Large intestine (tissue), 3 donors: ENCODE results near the gene C10orf71. TPM values are rescaled to one million over a fixed set of nuclear protein-coding genes. Genes with fewer than 3 reads are reported as not detected.

Experiments used
- DNase-seq, 2 donors: peaks; one replicate each; pipeline versions ENCODE4 v3.0.0 to v3.0.0-alpha.2; 2013
- H3K27ac ChIP-seq: one replicate; pipeline ENCODE4 v1.5.1; 2013; ENCODE audit warnings: low read length
- H3K27me3 ChIP-seq: 2 replicates; pipeline ENCODE4 v1.6.1; 2013; ENCODE audit warnings: low read length; ENCODE audit not compliant: control insufficient read depth, insufficient read depth
- H3K36me3 ChIP-seq: 2 replicates; pipeline ENCODE4 v1.6.1; 2013; ENCODE audit warnings: low read length; ENCODE audit not compliant: control insufficient read depth, insufficient read depth
- H3K4me1 ChIP-seq: one replicate; pipeline ENCODE4 v1.6.1; 2013; ENCODE audit warnings: low read length; ENCODE audit not compliant: control insufficient read depth, insufficient read depth
- H3K4me3 ChIP-seq: one replicate; pipeline ENCODE4 v1.5.1; 2013; ENCODE audit warnings: low read length
- H3K9me3 ChIP-seq: one replicate; pipeline ENCODE4 v1.6.1; 2013; ENCODE audit warnings: mild to moderate bottlenecking, low read depth, low read length, moderate library complexity; ENCODE audit not compliant: control insufficient read depth
- WGBS: methylation state at CpG from one replicate; pipeline ENCODE4 v1.1.5; 2013; ENCODE audit warnings: low lambda C conversion rate; ENCODE audit not compliant: insufficient coverage; 5-methylcytosine and 5-hydroxymethylcytosine counted together
- polyA plus RNA-seq: library from polyadenylated mRNA; unstranded; fragments of 120-200 nt; gene quantifications from one replicate; pipeline ENCODE4 v1.2.1, GENCODE V29; 2013

C10orf71 gene
- polyA plus RNA-seq, 1 donor, result 0.01 TPM

DNA sequence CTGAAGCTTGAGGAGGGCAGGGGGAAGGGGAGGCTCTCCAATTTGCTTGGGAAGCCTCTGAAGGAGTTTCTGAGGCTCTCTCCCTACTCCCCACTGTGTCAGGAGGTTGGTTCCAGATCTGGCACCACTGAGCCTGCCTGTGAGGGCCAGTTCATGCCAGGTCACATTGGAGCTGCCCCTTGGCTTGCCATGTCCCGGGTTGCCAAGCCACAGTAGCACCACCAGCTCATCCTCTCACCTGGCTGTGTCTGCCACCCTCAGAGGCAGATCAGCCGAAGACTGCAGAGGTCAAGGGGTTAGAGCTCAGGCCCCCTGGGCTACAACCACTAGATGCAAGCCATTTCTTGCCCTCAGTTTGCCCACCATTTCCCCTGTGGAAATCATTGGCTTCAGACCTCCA lies 3.1 kb downstream of the C10orf71 start:
- Histone ChIP-seq H3K4me3 (no peak overlapping the region), H3K4me1 (no peaks in the 10 kb centered on the region), H3K36me3 (no peaks in the 10 kb centered on the region), H3K27ac (no peak overlapping the region), H3K9me3 (no peaks in the 10 kb centered on the region), H3K27me3 (peaks cover 27% of the 10 kb centered on the region)
- DNase-seq, result no peak
- WGBS, result no CpG with 5 or more reads among the region's 2 CpGs

DNA sequence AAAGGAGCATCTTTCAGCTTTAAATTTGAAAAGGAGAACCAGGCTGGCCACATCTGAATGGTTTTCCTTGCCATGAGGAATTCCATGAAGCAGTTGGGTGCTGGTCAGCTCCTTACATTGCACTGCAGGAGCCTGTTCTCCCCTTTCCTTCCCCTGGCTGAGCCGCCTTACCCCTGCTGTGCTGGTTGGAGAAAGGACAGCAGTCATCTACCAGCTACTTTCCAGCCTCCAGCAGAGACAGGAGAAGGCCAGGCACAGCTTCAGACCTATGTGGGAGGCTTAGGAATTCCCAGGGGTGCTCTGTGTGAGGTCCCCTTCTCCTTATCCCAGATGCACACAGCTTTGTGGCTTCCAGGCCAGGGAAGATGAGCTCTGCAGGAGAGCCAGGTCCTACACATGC lies 4.7 kb downstream of the C10orf71 start:
- H3K36me3 ChIP-seq, result no peaks in the 10 kb centered on the region
- H3K27me3 ChIP-seq, result peaks cover 14% of the 10 kb centered on the region
- H3K4me3 ChIP-seq, result no peak overlapping the region
- H3K4me1 ChIP-seq, result no peaks in the 10 kb centered on the region
- no CpG with 5 or more reads among the region's 1 CpG for WGBS
- H3K27ac ChIP-seq, result no peak overlapping the region
- no peak for DNase-seq
- no peaks in the 10 kb centered on the region for H3K9me3 ChIP-seq

DNA sequence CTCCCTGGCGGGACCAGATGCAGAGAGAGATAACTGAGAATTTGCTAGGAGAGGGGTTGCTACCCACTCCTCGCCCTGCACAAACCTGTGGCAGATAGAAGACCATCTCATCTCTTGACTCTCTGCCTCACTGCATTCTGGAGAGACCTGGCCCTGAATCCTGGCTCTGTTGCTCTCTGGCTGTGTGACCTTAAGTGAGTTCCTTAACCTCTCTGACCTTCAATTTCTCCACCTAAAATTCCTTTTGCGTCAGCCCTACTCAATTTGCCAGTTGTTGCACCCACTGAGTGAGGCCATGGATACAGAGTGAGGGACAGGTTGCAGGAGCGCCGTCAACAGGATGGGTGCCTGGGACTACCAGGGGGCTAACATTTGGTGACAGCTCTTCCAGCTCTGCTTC lies 5.2 kb downstream of the C10orf71 start:
- Histone ChIP-seq H3K4me1 (no peaks in the 10 kb centered on the region), H3K9me3 (no peaks in the 10 kb centered on the region), H3K27ac (no peak overlapping the region), H3K4me3 (no peak overlapping the region), H3K27me3 (peaks cover 11% of the 10 kb centered on the region), H3K36me3 (no peaks in the 10 kb centered on the region)
- no peak for DNase-seq
- WGBS, result no CpG with 5 or more reads among the region's 5 CpGs

DNA sequence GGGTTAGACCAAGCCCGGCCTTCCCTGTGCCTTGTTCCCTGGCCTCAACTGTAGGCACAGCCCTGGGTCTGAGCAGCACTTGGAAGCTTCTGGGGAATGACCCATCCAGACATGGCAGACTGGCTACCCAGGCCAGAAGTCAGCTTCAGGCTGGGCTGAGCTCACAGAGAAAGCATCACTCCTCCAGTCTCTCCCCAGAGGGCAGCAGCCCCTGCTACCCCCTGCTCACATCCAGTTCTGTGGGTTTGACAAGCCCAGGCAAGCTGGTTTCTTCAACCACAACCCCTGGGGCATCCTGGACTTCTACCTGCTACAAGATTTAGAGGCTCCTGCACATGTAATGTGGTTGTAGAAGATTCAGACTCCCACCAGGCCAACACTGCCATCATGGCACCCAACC lies 9.0 kb downstream of the C10orf71 start:
- Histone ChIP-seq H3K9me3 (no peaks in the 10 kb centered on the region), H3K4me1 (no peaks in the 10 kb centered on the region), H3K27me3 (peaks cover 6% of the 10 kb centered on the region), H3K4me3 (no peak overlapping the region), H3K27ac (no peak overlapping the region), H3K36me3 (no peaks in the 10 kb centered on the region)
- WGBS, result no CpG with 5 or more reads among the region's 1 CpG
- DNase-seq, result no peak

DNA sequence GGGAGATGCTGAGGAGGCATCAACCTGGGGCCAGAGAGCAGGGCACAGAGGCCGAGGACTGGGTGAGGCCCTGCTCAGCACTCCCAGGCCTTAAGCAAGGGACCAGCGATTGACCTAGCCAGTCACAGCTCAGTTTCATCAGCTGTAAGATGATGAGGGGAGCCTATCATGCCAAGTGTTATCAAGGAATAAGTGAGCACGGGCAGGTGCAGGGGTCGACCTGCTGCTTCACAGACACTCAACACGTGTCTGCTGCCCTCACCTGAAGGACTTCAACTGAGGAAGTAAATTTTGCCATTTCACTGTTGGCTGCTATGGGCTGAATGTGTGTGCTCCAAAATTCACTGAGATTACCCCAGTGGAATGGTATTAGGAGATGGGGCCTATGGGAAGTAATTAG lies 9.9 kb downstream of the C10orf71 start:
- Histone ChIP-seq H3K9me3 (no peaks in the 10 kb centered on the region), H3K4me1 (no peaks in the 10 kb centered on the region), H3K27ac (no peak overlapping the region), H3K4me3 (no peak overlapping the region), H3K36me3 (no peaks in the 10 kb centered on the region), H3K27me3 (peaks cover 6% of the 10 kb centered on the region)
- DNase-seq, result no peak
- no CpG with 5 or more reads among the region's 5 CpGs for WGBS

DNA sequence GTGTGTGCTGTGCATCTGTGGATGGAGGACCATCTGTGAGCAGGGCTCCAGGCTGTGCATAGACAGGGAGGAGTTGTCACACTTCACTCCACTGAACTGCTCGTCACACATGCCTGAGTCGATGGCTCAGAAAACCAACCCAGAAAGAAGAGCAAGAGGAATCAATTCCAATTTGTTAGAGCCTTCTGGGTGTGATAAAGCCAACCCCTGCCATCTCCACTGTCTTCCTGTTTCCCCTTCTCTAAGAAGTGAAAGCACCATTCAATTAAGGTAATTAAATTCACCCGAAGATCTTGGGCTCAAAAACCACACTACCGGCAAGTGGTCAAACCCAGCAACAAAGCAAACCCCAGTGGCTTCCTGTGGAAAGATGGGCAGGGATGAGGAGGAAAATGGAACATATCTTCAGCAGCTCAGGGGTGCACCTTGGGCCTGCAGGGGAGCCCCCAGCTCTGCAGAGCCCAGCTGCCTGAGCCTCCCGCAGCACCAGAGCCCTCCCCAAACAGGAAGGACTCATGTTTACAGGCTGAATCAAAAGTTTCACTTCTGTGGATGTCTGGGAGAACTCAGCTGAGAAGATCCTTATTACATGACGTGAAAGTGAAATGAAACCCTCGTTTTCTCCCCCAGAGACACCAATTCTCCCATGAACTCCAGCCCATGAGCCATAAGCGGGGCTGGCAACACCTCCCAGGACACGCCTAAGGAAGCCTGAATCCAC lies 10.9 kb downstream of the C10orf71 start:
- no peaks in the 10 kb centered on the region for H3K9me3 ChIP-seq
- WGBS, result no CpG with 5 or more reads among the region's 9 CpGs
- H3K36me3 ChIP-seq, result no peaks in the 10 kb centered on the region
- no peak for DNase-seq
- peaks cover 2% of the 10 kb centered on the region for H3K27me3 ChIP-seq
- no peak overlapping the region for H3K4me3 ChIP-seq
- no peaks in the 10 kb centered on the region for H3K4me1 ChIP-seq
- no peak overlapping the region for H3K27ac ChIP-seq

DNA sequence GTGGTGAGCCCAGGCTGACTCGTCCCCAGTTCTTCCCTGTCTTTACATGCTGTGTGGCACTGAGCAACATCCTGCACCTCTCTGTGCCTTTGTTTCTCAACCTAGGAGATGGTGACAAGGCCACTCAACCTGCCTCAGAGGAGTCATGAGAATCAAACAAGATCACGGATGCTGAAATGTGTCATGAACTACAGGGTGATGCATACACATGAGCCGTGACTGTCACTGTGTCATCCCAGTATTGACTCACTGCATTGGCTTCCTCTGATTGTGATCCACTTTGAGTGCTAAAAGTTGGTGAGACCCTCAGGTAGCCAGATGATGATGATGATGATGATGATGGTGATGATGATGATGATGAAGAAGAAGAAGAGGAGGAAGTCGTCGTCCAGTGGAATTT lies 11.5 kb downstream of the C10orf71 start:
- Histone ChIP-seq H3K36me3 (no peaks in the 10 kb centered on the region), H3K27ac (no peak overlapping the region), H3K4me1 (no peaks in the 10 kb centered on the region), H3K9me3 (no peaks in the 10 kb centered on the region), H3K4me3 (no peak overlapping the region), H3K27me3 (no peaks in the 10 kb centered on the region)
- DNase-seq, result no peak
- 100% methylated on average over 2 of the region's 5 CpGs for WGBS

DNA sequence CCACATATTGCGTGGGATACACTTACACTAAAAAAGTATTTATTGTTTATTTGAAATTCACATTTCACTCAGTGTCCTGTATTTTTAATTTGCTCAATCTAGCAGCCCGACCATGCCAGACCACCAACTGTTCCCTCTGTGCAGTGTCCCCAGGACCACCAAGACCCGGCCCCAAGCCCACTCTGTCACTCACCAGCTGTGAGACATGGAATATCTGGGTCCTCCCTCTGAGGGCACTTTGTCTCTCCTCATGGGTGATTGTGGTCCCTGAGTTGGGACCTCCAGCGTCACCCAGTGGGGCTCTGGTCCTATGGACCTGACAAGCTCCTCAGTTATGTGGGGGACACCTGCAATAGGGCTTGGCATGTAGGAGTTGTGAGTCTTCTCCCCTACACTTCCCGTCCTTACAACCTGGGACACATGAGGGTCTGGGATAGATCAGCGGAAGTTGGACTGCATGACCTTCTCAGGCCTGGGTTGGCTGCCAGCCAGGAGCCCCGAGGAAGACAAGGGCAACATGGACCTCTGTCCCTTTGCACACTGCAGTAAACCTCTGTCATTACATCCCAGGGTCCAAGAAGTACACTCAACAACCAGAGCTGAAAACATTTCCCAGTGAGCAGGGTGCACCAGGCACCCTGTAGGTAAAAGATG lies 12.1 kb downstream of the C10orf71 start:
- no peaks in the 10 kb centered on the region for H3K27me3 ChIP-seq
- no peaks in the 10 kb centered on the region for H3K4me1 ChIP-seq
- H3K27ac ChIP-seq, result no peak overlapping the region
- no peaks in the 10 kb centered on the region for H3K36me3 ChIP-seq
- 20% methylated on average over 1 of the region's 7 CpGs for WGBS
- H3K4me3 ChIP-seq, result no peak overlapping the region
- no peaks in the 10 kb centered on the region for H3K9me3 ChIP-seq
- DNase-seq, result no peak

DNA sequence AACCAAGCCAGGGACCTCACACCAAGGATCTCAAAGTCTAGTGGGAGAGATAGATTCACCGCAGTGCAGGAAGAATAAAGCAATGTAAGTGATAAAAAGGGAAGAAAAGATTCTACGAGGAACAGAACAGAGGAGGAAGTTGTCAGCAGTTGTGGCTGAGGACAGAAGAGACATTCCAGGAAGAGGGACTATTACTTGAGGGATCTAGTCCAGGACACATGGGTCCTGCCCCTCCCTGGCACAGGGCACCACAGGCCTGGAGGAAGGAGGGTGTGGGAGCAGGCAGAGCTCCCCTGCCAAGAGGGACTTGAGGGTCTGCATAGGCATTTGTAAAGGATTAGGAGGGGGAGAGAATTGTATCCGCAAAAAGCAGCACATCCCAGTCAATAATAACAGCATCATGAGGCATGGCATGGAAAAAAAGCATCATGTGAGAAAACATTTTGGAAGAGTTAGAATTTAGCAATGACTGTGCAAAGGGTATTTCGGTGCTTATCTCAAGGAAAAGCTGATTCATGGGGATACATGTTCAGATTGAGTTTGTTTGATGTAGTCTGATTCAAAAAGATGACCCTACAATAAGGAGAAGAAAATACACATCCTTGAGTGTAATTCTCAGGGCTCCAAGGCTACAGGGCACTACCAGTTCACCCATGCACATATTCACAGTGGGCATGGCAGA lies 12.7 kb downstream of the C10orf71 start:
- H3K27me3 ChIP-seq, result no peaks in the 10 kb centered on the region
- WGBS, result 100% methylated on average over 2 of the region's 4 CpGs
- H3K4me3 ChIP-seq, result no peak overlapping the region
- no peak overlapping the region for H3K27ac ChIP-seq
- no peaks in the 10 kb centered on the region for H3K4me1 ChIP-seq
- no peaks in the 10 kb centered on the region for H3K36me3 ChIP-seq
- DNase-seq, result no peak
- H3K9me3 ChIP-seq, result no peaks in the 10 kb centered on the region

DNA sequence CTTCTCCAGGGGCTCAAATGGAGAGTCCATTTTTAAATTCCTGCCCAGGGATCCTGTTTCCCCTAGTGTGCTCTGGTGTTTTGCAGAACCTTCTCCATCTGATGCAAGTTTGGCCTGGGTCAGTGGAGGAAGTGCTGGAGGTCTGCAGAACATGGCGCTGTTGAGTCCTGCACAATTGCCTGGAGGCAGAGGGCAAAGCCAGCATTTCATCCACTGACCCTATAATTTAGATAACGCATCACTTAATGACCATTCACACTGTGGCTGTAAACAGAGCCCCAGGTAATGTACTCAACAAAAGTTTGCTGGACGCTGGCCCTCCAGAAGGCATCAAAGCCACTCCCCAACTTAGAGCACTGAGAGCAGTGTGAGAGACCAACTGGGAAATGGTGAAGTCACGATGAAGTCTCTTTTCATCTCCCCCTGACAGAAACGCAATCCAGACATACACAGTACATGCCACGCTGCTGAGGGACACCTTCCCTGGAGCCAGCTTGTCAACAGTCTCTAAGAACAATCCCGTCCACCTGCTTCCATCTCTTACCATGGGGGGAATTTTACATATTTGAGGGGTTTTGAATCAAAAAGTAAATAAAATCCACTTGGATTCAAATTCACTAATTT lies 13.4 kb downstream of the C10orf71 start:
- WGBS, result no CpG with 5 or more reads among the region's 7 CpGs

More for the DNA sequence above, 13.4 kb downstream of the C10orf71 start:
- Histone ChIP-seq H3K4me1 (no peaks in the 10 kb centered on the region), H3K27ac (no peak overlapping the region), H3K9me3 (no peaks in the 10 kb centered on the region), H3K36me3 (no peaks in the 10 kb centered on the region), H3K27me3 (no peaks in the 10 kb centered on the region), H3K4me3 (no peak overlapping the region)
- no peak for DNase-seq
